Measurements from ENCODE around the gene SMIM9. TPM values are rescaled to one million over a fixed set of nuclear protein-coding genes. Genes with fewer than 3 reads are reported as not detected.
A peak's percentile ranks its signal among the peaks of the same experiment; 100 is the strongest.

SMIM9 gene
- total and polyA plus RNA-seq, 9 of the 15 experiments (the other 6 are each of a cell fraction or from before 2014, with no cell fraction given) = 0.08 TPM; not detected in 8

GRCh38 chrX:154784149-154784995 lies 50.1 kb downstream of the SMIM9 start (continued):
- TF ChIP-seq, protein P1, sequence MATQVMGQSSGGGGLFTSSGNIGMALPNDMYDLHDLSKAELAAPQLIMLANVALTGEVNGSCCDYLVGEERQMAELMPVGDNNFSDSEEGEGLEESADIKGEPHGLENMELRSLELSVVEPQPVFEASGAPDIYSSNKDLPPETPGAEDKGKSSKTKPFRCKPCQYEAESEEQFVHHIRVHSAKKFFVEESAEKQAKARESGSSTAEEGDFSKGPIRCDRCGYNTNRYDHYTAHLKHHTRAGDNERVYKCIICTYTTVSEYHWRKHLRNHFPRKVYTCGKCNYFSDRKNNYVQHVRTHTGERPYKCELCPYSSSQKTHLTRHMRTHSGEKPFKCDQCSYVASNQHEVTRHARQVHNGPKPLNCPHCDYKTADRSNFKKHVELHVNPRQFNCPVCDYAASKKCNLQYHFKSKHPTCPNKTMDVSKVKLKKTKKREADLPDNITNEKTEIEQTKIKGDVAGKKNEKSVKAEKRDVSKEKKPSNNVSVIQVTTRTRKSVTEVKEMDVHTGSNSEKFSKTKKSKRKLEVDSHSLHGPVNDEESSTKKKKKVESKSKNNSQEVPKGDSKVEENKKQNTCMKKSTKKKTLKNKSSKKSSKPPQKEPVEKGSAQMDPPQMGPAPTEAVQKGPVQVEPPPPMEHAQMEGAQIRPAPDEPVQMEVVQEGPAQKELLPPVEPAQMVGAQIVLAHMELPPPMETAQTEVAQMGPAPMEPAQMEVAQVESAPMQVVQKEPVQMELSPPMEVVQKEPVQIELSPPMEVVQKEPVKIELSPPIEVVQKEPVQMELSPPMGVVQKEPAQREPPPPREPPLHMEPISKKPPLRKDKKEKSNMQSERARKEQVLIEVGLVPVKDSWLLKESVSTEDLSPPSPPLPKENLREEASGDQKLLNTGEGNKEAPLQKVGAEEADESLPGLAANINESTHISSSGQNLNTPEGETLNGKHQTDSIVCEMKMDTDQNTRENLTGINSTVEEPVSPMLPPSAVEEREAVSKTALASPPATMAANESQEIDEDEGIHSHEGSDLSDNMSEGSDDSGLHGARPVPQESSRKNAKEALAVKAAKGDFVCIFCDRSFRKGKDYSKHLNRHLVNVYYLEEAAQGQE (IDR thresholded peaks at IDR 0.05; ENCODE audit: borderline replicate concordance) = peak; percentile 10; the same call in 1 of the 2 replicates
- TF ChIP-seq, protein P1 (CRISPR knock-in tag; IDR thresholded peaks at IDR 0.05; ENCODE audit: low read depth) = no peak
- TF ChIP-seq KAT2B (IDR thresholded peaks at IDR 0.05; ENCODE audit: low read depth, low read length) = no peak
- TF ChIP-seq MCM2 (IDR thresholded peaks at IDR 0.05; ENCODE audit: low read depth) = no peak
- TF ChIP-seq PML (IDR thresholded peaks at IDR 0.05; ENCODE audit: low read length) = no peak
- TF ChIP-seq RBM39 (optimal IDR thresholded peaks at IDR 0.05; ENCODE audit: low read depth, low read length) = no peak
- TF ChIP-seq, protein P2, sequence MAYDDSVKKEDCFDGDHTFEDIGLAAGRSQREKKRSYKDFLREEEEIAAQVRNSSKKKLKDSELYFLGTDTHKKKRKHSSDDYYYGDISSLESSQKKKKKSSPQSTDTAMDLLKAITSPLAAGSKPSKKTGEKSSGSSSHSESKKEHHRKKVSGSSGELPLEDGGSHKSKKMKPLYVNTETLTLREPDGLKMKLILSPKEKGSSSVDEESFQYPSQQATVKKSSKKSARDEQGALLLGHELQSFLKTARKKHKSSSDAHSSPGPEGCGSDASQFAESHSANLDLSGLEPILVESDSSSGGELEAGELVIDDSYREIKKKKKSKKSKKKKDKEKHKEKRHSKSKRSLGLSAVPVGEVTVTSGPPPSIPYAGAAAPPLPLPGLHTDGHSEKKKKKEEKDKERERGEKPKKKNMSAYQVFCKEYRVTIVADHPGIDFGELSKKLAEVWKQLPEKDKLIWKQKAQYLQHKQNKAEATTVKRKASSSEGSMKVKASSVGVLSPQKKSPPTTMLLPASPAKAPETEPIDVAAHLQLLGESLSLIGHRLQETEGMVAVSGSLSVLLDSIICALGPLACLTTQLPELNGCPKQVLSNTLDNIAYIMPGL (CRISPR knock-in tag; IDR thresholded peaks at IDR 0.05) = no peak
- no peak for TF ChIP-seq PCBP1 (IDR thresholded peaks at IDR 0.05; ENCODE audit: low read depth, low read length, poor library complexity, severe bottlenecking)
- TF ChIP-seq SREBF1 (IDR thresholded peaks at IDR 0.05; ENCODE audit: borderline replicate concordance, low read depth, low read length) = no peak
- TF ChIP-seq ZBTB9 (CRISPR knock-in tag; IDR thresholded peaks at IDR 0.05) = 0 out of 2 replicates have a peak, but pooled peaks have one; percentile 38
- TF ChIP-seq, protein P3, sequence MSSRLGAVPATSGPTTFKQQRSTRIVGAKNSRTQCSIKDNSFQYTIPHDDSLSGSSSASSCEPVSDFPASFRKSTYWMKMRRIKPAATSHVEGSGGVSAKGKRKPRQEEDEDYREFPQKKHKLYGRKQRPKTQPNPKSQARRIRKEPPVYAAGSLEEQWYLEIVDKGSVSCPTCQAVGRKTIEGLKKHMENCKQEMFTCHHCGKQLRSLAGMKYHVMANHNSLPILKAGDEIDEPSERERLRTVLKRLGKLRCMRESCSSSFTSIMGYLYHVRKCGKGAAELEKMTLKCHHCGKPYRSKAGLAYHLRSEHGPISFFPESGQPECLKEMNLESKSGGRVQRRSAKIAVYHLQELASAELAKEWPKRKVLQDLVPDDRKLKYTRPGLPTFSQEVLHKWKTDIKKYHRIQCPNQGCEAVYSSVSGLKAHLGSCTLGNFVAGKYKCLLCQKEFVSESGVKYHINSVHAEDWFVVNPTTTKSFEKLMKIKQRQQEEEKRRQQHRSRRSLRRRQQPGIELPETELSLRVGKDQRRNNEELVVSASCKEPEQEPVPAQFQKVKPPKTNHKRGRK (tag; IDR thresholded peaks at IDR 0.05) = no peak
- TF ChIP-seq CHD2 (IDR thresholded peaks at IDR 0.05; ENCODE audit: low read depth, low read length) = no peak
- no peak for TF ChIP-seq ZNF77 (CRISPR knock-in tag; IDR thresholded peaks at IDR 0.05)
- TF ChIP-seq MTF1 (CRISPR knock-in tag; IDR thresholded peaks at IDR 0.05; ENCODE audit: borderline replicate concordance) = no peak
- no peak for TF ChIP-seq BRD4 (IDR thresholded peaks at IDR 0.05)

Data from K562 (cell line).